OCI-LY1 (cell line): ENCODE measurements around the gene ATP4A.

Experiments used
- H2AFZ ChIP-seq: fragments of 200-600 bp; sonication (generic), shearing (Covaris generic); 2 replicates; pipeline ENCODE4 v1.6.0; 2014; ENCODE audit warnings: antibody characterized with exemption, mild to moderate bottlenecking, low read length
- H3F3A ChIP-seq: fragments of 200-600 bp; sonication (generic), shearing (Covaris generic); 2 replicates; pipeline ENCODE4 v1.6.0; 2014; ENCODE audit warnings: mild to moderate bottlenecking, antibody characterized with exemption, low read length, moderate library complexity; ENCODE audit not compliant: insufficient read depth
- H3K27ac ChIP-seq: fragments of 200-600 bp; sonication (generic); 2 replicates; pipeline ENCODE4 v1.5.1; 2014; ENCODE audit warnings: low read length, mixed run types, mild to moderate bottlenecking, low read depth; ENCODE audit not compliant: poor library complexity, severe bottlenecking
- H3K27me3 ChIP-seq: fragments of 200-600 bp; sonication (generic); 2 replicates; pipeline ENCODE4 v1.6.0; 2014; ENCODE audit warnings: antibody characterized with exemption, mild to moderate bottlenecking, low read length, moderate library complexity; ENCODE audit not compliant: insufficient read depth
- H3K36me3 ChIP-seq: fragments of 200-600 bp; sonication (generic); 2 replicates; pipeline ENCODE4 v1.6.1; 2014; ENCODE audit warnings: mild to moderate bottlenecking, antibody characterized with exemption, low read length, moderate library complexity, mixed read lengths; ENCODE audit not compliant: insufficient read depth
- H3K4me1 ChIP-seq: fragments of 200-600 bp; sonication (generic); 2 replicates; pipeline ENCODE4 v1.5.1; 2014; ENCODE audit warnings: mild to moderate bottlenecking, low read length, moderate library complexity; ENCODE audit not compliant: insufficient read depth, severe bottlenecking
- H3K4me2 ChIP-seq: fragments of 200-600 bp; sonication (generic), shearing (Covaris generic); 2 replicates; pipeline ENCODE4 v1.6.1; 2014; ENCODE audit warnings: low read length
- H3K4me3 ChIP-seq: fragments of 200-600 bp; sonication (generic); 2 replicates; pipeline ENCODE4 v1.5.1; 2014; ENCODE audit warnings: low read length, low read depth, mild to moderate bottlenecking, mixed read lengths; ENCODE audit not compliant: poor library complexity, severe bottlenecking
- H3K79me2 ChIP-seq: fragments of 200-600 bp; shearing (Covaris generic); 2 replicates; pipeline ENCODE4 v1.6.1; 2016; ENCODE audit warnings: mixed run types, low read length, mixed read lengths; ENCODE audit not compliant: insufficient read depth
- H3K9ac ChIP-seq: fragments of 200-600 bp; sonication (generic), shearing (Covaris generic); 2 replicates; pipeline ENCODE4 v1.6.1; 2014; ENCODE audit warnings: mild to moderate bottlenecking, low read length, mixed read lengths
- H3K9me2 ChIP-seq: fragments of 200-600 bp; sonication (generic), shearing (Covaris generic); 2 replicates; pipeline ENCODE4 v1.6.1; 2014; ENCODE audit warnings: low read depth, mild to moderate bottlenecking, low read length, mixed read lengths
- H3K9me3 ChIP-seq: fragments of 200-600 bp; shearing (Covaris generic); 2 replicates; pipeline ENCODE4 v1.6.1; 2014; ENCODE audit warnings: low read length, mixed read lengths
- H4K20me1 ChIP-seq: fragments of 200-600 bp; sonication (generic), shearing (Covaris generic); 2 replicates; pipeline ENCODE4 v1.6.0; 2016; ENCODE audit warnings: mild to moderate bottlenecking, low read length; ENCODE audit not compliant: insufficient read depth
- EZH2 ChIP-seq: fragments of 200-600 bp; sonication (generic), shearing (Covaris generic); IDR thresholded peaks from 2 replicates; pipeline ENCODE4 v1.8.0; 2017; ENCODE audit warnings: borderline replicate concordance, mixed run types, mild to moderate bottlenecking, antibody characterized with exemption, low read length, moderate library complexity, mixed read lengths
- TF ChIP-seq, protein P1 (sequence below): fragments of 200-600 bp; sonication (generic), shearing (Covaris generic); IDR thresholded peaks from 2 replicates; pipeline ENCODE4 v1.5.1; 2017; ENCODE audit warnings: mild to moderate bottlenecking, antibody characterized with exemption, low read length, moderate library complexity, mixed read lengths

The ATP4A gene

GRCh38 chr19:35508129-35508528 lies 55.3 kb downstream of the ATP4A start:
- Histone ChIP-seq H3F3A (no peaks in the 10 kb centered on the region), H3K9me3 (no peaks in the 10 kb centered on the region), H3K4me3 (no peak overlapping the region), H3K36me3 (no peaks in the 10 kb centered on the region), H3K79me2 (no peaks in the 10 kb centered on the region), H3K27me3 (peaks cover 7% of the 10 kb centered on the region; the same call in 1 of the 2 replicates), H3K4me1 (no peaks in the 10 kb centered on the region), H4K20me1 (no peaks in the 10 kb centered on the region), H3K9ac (no peak overlapping the region), H3K27ac (no peak overlapping the region), H3K4me2 (no peak overlapping the region), H2AFZ (no peak overlapping the region), H3K9me2 (no peaks in the 10 kb centered on the region)
- no peak for TF ChIP-seq EZH2
- TF ChIP-seq, protein P1, sequence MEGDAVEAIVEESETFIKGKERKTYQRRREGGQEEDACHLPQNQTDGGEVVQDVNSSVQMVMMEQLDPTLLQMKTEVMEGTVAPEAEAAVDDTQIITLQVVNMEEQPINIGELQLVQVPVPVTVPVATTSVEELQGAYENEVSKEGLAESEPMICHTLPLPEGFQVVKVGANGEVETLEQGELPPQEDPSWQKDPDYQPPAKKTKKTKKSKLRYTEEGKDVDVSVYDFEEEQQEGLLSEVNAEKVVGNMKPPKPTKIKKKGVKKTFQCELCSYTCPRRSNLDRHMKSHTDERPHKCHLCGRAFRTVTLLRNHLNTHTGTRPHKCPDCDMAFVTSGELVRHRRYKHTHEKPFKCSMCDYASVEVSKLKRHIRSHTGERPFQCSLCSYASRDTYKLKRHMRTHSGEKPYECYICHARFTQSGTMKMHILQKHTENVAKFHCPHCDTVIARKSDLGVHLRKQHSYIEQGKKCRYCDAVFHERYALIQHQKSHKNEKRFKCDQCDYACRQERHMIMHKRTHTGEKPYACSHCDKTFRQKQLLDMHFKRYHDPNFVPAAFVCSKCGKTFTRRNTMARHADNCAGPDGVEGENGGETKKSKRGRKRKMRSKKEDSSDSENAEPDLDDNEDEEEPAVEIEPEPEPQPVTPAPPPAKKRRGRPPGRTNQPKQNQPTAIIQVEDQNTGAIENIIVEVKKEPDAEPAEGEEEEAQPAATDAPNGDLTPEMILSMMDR, result no peak

DNA sequence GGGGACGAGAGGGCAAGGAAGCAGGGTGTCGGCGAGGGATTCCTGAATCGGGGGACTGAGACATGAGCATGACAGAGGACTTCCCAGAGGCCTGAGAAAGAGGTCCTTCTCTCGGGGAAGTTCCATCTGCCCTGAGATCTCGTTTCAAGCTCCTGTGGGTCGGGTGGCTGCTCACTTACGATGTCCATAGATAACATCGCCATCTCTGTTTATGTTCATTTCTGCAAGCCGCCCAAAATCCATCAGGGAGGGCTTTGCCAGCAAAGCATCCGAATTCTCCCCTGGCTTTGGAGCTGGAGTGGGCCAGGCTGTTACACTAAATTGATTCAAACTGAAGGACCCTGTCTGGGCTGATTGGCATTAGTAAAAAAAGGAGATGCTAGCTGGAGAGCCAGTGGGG lies 55.9 kb downstream of the ATP4A start:
- H3K4me2 ChIP-seq, result no peak overlapping the region
- H4K20me1 ChIP-seq, result no peaks in the 10 kb centered on the region
- no peaks in the 10 kb centered on the region for H3K9me2 ChIP-seq
- no peaks in the 10 kb centered on the region for H3K9me3 ChIP-seq
- H3K36me3 ChIP-seq, result no peaks in the 10 kb centered on the region
- no peak overlapping the region for H3K9ac ChIP-seq
- no peak overlapping the region for H3K4me3 ChIP-seq
- H3K79me2 ChIP-seq, result no peaks in the 10 kb centered on the region
- H3K27me3 ChIP-seq, result peaks cover 7% of the 10 kb centered on the region; the same call in 1 of the 2 replicates
- no peak overlapping the region for H2AFZ ChIP-seq
- no peak overlapping the region for H3K27ac ChIP-seq
- no peaks in the 10 kb centered on the region for H3K4me1 ChIP-seq
- H3F3A ChIP-seq, result no peaks in the 10 kb centered on the region
- TF ChIP-seq, protein P1, result no peak
- no peak for TF ChIP-seq EZH2

DNA sequence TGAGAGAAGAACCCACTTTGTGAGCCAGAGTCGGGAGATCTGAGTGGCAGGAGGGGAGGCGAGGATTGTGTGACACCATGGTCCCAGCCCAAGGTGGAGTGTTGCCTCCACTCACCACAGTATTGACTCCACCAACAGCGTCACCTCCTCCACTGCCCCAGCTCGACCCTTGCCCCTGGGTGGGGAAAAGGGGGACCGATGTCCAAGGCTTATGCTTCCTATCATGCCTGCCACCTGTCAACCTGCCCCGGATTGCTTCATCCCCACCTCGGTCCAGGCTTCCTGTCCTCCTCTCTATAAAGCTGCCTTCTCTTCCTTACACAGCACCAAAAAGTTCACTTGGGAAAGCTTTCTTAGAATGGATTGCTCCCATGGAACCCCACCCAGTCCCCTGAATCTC lies 57.4 kb downstream of the ATP4A start:
- Histone ChIP-seq H3K4me2 (no peak overlapping the region), H3K9me2 (no peaks in the 10 kb centered on the region), H3K27ac (no peak overlapping the region), H3K4me3 (no peak overlapping the region), H3F3A (no peaks in the 10 kb centered on the region), H4K20me1 (no peaks in the 10 kb centered on the region), H3K9me3 (no peaks in the 10 kb centered on the region), H2AFZ (no peak overlapping the region), H3K36me3 (no peaks in the 10 kb centered on the region), H3K27me3 (peaks cover 7% of the 10 kb centered on the region; the same call in 1 of the 2 replicates), H3K4me1 (no peaks in the 10 kb centered on the region), H3K9ac (no peak overlapping the region), H3K79me2 (no peaks in the 10 kb centered on the region)
- TF ChIP-seq, protein P1, result no peak
- TF ChIP-seq EZH2, result no peak
